GM18520 (cell line): ENCODE results near the gene NOM1.
"Not testable (repeated sequence)": the region's sequence is repeated elsewhere in the genome, so short reads cannot be mapped to it uniquely, and the experiment has no call there.

Experiments
- ATAC-seq: cut with Tn5 transposase; IDR thresholded peaks from one replicate; pipeline ENCODE4 v1.9.1; 2021; ENCODE audit not compliant: unreplicated experiment

NOM1 gene

DNA sequence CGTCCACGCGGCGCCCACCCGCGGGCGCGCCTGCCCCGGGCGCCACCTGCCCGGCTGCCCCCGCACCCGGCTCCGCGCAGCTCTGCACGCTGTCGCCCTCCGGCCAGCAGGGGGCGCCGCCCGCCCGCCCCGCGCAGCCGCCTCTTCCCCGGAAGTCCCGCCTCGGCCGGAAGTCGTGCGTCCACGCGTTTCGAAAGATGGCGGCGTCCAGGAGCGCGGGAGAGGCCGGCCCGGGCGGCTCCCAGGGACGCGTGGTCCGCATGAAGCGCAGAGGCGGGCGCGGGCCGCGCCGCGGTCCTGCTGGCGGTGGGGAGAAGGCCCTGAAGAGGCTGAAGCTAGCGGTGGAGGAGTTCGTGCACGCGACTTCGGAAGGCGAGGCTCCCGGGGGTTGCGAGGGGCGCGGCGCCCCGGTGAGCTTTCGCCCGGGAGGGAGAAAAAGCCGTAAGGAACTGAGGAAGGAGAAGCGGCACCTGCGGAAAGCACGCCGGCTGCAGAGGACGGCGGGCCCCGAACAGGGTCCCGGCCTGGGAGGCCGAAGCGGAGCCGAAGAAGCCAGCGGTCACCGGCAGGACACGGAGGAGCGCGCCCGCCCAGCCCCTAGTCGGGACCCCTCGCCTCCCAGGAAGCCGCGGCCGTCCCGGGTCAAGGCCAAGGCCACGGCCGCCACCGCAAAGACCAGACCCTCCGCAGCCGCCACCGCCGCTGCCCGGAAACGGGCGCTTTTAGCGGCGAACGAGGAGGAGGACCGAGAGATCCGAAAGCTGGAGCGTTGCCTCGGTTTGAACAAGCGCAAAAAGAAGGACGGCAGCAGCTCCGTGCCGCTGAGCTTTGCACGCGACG lies at the start of gene NOM1:
TSS of gene NOM1 (plus strand) at position 172 of the 840 bp plus-strand sequence. CDS start at position 198, 26 bp downstream.
- ATAC-seq = peak; percentile 90

DNA sequence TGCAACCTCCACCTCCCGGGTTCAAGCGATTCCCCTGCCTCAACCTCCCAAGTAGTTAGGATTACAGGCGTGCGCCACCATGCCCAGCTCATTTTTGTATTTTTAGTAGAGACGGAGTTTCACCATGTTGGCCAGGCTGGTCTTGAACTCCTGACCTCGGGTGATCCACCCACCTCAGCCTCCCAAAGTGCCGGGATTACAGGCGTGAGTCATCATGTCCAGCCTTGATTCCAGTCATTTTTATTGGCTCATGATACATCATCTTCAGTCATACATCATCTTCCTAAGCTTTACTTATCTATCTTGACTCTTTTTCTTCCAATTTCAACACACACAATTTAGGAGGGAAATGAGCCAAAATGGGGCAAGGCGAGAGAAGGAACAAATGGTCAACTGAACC lies 49.4 kb upstream of the NOM1 start:
- ATAC-seq = not testable (repeated sequence)

- ATAC-seq = no peak
Observed at GRCh38 chr7:156903232-156903909, 46.1 kb upstream of the NOM1 start.

GRCh38 chr7:156906200-156906649 lies 43.3 kb upstream of the NOM1 start:
- ATAC-seq = no peak

DNA sequence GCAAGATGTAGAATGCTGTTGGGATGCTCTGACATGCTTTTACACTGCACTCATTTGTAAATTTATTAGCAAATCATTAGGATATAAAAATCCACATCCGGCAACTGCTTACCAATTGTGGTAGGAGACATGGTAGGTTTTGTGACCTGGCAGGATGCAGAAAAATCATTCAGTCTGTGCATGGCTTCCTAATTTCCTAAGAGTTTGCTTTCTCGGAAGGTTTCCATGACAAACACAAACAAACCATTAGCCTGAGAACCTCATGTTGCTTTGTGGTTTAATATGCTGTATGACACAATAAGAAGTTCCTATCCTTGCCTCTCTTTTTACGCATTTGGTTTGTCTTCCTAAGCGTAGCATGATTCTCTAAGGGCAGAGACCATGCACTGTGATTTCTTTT lies 41.9 kb upstream of the NOM1 start:
- no peak for ATAC-seq

DNA sequence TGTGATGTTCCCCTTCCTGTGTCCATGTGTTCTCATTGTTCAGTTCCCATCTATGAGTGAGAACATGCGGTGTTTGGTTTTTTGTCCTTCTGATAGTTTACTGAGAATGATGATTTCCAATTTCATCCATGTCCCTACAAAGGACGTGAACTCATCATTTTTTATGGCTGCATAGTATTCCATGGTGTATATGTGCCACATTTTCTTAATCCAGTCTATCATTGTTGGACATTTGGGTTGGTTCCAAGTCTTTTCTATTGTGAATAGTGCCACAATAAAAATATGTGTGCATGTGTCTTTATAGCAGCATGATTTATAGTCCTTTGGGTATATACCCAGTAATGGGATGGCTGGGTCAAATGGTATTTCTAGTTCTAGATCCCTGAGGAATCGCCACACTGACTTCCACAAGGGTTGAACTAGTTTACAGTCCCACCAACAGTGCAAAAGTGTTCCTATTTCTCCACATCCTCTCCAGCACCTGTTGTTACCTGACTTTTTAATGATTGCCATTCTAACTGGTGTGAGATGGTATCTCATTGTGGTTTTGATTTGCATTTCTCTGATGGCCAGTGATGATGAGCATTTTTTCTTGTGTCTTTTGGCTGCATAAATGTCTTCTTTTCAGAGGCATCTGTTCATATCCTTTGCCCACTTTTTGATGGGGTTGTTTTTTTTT lies 39.8 kb upstream of the NOM1 start:
- ATAC-seq = not testable (repeated sequence)

DNA sequence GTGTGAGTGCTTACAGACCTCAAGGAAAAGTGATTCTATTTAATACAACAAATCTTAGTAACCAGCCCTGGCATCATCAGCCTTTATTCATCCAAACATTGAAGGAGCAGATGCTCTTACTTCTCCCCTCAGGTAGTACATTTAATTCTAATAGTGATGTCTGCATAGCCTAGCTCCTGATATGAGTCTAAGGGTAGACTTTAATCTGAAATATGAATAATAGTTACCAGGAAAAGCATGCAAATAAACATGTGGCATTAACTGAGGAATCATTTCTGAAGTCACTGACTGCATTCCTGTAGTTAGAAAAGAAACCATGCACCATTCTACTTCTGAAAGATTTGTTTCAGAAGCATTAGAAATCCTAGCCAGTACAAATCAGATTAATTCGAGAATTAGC lies 30.9 kb upstream of the NOM1 start:
- peak; percentile 36 for ATAC-seq

- peak; percentile 38 for ATAC-seq
Observed at GRCh38 chr7:156919132-156919713, 30.3 kb upstream of the NOM1 start.

DNA sequence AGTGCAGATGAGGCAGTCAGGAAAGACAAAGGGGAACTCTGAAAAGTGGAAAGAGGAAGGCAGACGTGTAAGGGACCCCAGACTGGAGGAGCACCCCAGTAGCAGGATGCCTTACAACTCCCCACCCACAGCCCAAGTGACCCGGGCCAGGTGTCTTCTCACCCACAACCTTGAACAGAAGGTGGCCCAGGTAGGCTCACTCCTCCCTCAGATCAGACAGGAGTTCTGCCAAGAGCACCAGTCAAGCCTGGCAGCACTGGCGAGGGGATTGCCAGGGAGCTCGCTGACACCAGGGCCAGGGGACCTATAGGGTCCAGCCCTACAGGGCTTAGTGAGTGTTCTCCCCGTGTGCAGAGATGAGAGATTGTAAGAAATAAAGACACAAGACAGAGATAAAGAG lies 29.4 kb upstream of the NOM1 start:
- no peak for ATAC-seq

DNA sequence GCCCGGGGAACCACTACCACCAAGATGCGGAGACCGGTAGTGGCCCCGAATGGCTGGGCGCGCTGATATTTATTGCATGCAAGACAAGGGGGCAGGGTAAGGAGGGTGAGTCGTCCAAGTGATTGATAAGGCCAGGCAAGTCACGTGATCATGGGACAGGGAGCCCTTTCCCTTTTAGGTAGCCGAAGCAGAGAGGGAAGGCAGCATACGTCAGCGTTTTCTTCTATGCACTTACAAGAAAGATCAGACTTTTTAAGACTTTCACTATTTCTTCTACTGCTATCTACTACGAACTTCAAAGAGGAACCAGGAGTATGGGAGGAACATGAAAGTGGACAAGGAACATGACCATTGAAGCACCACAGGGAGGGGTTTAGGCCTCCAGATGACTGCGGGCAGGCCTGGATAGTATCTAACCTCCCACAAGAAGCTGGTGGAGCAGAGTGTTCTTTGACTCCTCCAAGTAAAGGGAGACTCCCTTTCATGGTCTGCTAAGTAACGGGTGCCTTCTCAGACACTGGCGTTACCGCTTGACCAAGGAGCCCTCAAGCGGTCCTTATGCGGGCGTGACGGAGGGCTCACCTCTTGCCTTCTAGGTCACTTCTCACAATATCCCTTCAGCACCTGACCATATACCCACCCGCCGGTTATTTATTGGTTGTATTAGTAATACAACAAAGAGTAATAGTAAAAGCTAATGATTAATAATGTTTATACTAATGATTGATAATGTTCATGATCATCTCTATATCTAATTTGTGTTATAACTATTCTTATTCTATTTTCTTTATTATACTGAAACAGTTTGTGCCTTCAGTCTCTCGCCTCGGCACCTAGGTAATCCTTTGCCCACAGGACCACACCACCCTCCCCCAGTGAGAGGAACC lies 28.8 kb upstream of the NOM1 start:
- ATAC-seq = not testable (repeated sequence)

- ATAC-seq = not testable (repeated sequence)
Observed at GRCh38 chr7:156922304-156922703, 27.2 kb upstream of the NOM1 start.

DNA sequence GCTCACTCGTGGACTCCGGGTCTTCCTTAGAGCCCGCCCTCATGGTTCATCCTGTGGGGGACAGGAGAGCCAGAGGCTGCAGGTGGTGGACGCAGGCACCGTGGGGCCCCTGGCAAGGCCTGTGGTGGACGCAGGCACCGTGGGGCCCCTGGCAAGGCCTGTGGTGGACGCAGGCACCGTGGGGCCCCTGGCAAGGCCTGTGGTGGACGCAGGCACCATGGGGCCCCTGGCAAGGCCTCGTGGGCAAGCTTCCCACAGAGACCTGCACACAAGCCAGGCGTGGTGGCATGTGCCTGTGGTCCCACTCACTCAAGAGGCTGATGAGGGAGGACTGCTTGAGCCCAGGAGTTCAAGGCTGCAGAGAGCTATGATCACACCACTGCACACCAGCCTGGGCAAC lies 23.7 kb upstream of the NOM1 start:
- not testable (repeated sequence) for ATAC-seq

GRCh38 chr7:156927571-156928405 lies 21.7 kb upstream of the NOM1 start:
- no peak for ATAC-seq

GRCh38 chr7:156928406-156928747 lies 21.1 kb upstream of the NOM1 start:
- ATAC-seq = no peak

GRCh38 chr7:156929789-156930539 lies 19.5 kb upstream of the NOM1 start:
- ATAC-seq = no peak

- no peak for ATAC-seq
Observed at GRCh38 chr7:156932006-156932405, 17.5 kb upstream of the NOM1 start.

DNA sequence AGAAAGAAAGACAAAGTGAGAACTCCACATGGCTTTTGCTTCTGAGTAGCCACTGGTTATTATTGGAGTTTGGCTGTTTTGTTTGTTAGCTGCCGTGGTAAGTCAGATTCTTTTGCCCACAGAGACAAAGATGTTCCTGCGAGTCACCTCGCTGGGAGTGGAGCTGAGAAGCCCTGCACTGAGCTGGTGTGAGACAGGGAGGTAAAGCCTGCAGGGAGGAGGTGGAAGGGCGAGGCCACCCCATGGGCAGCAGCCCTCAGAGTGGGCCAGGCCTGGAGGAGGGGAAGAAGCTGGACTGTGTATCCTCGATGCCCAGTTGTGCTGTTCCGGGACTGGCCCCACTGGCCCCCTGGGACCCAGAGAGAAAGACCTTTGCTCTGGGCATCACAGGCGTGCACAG lies 14.3 kb upstream of the NOM1 start:
- no peak for ATAC-seq

DNA sequence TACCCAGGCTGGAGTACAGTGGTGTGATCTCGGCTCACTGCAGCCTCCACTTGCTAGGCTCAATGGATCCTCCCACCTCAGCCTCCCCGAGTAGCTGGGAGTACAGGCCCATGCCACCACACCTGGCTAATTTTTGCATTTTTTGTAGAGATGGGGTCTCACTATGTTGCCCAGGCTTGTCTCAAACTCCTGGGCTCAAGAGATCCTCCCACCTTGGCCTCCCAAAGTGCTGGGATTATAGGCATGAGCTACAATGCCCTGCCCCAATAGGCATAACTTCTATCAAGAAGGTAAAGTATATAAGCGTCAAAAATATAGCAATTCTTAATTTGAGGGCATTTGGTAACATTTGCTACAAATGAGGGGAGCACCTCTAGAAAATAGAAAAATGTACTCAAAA lies 12.7 kb upstream of the NOM1 start:
- not testable (repeated sequence) for ATAC-seq
